ENCODE measurements around the gene UNC5B. TPM values are rescaled to one million over a fixed set of nuclear protein-coding genes. Genes with fewer than 3 reads are reported as not detected.
"Not testable (repeated sequence)": the region's sequence is repeated elsewhere in the genome, so short reads cannot be mapped to it uniquely, and the experiment has no call there.

Gene UNC5B
- total RNA-seq, 2 experiments from 2014 or later, result 0.08 to 0.15 TPM

- CTCF ChIA-PET, result interaction anchor here (0.9 kb wide), 1 partner anchor 364 kb away, joined by 3 read pairs; no protein-coding TSS in a partner anchor
- POLR2A ChIA-PET, result no interaction called here
Measured at GRCh38 chr10:71289421-71290130, 77.2 kb downstream of the UNC5B start.

DNA sequence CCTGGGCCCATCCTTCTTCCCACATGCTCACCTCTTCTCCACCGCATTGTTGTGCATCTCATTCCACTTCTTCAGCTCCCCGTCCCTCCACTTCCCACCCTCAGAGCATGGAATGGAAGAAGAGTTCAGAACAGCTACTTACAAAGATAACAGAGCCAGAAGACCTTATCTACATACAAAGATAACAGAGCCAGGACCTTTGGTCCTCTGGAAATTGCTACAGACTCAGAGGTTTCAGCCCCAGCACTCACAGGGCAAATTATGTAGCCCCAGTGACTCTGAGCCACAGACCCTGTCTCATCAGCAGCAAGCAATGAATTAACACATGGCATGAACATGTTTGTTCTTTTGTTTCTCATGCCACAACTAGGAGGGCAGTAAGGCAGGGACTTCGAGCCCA lies 78.0 kb downstream of the UNC5B start:
- ChIA-PET CTCF (interaction anchor here (0.9 kb wide), 1 partner anchor 365 kb away, joined by 3 read pairs; no protein-coding TSS in a partner anchor), POLR2A (no interaction called here)

DNA sequence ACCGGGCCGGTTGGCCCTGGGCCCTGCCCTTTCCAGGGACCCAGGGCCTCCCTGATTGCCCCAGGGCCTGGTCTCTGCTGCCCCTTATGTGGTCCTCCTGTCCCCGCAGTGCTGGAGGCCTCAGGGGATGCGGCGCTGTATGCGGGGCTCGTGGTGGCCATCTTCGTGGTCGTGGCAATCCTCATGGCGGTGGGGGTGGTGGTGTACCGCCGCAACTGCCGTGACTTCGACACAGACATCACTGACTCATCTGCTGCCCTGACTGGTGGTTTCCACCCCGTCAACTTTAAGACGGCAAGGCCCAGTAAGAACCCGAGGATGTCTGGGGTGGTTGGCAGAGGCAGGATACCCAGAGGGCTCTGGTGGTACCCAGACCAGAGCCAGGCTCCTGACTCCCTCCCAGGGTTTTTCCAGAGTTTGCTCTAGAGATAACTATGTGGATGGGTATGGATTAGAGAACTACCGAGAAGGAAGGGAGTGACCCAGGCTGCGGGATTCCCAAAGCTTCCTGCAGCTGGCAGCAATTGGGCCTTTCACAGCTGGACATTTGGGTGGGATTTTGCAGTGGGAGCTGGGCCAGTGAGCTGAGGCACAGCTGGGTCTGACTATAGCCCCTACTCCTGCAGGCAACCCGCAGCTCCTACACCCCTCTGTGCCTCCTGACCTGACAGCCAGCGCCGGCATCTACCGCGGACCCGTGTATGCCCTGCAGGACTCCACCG lies 78.6 kb downstream of the UNC5B start:
- POLR2A ChIA-PET, result no interaction called here
- CTCF ChIA-PET, result no interaction called here

DNA sequence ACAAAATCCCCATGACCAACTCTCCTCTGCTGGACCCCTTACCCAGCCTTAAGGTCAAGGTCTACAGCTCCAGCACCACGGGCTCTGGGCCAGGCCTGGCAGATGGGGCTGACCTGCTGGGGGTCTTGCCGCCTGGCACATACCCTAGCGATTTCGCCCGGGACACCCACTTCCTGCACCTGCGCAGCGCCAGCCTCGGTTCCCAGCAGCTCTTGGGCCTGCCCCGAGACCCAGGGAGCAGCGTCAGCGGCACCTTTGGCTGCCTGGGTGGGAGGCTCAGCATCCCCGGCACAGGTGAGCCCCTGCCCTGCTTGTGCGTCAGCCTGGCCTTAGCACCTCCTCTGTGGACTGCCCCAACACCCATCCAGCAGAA lies 79.1 kb downstream of the UNC5B start:
- ChIA-PET CTCF (no interaction called here), POLR2A (no interaction called here)

GRCh38 chr10:71292624-71293445 lies 80.5 kb downstream of the UNC5B start:
- ChIA-PET CTCF (interaction anchor here (0.8 to 1.4 kb wide), 2 partner anchors 8 to 22 kb away, joined by 3 read pairs; no protein-coding TSS in a partner anchor), POLR2A (no interaction called here)

GRCh38 chr10:71293446-71294084 lies 81.2 kb downstream of the UNC5B start:
- ChIA-PET POLR2A (no interaction called here), CTCF (interaction anchor here (0.8 to 1.4 kb wide), 2 partner anchors 9 to 23 kb away, joined by 3 read pairs; no protein-coding TSS in a partner anchor)

DNA sequence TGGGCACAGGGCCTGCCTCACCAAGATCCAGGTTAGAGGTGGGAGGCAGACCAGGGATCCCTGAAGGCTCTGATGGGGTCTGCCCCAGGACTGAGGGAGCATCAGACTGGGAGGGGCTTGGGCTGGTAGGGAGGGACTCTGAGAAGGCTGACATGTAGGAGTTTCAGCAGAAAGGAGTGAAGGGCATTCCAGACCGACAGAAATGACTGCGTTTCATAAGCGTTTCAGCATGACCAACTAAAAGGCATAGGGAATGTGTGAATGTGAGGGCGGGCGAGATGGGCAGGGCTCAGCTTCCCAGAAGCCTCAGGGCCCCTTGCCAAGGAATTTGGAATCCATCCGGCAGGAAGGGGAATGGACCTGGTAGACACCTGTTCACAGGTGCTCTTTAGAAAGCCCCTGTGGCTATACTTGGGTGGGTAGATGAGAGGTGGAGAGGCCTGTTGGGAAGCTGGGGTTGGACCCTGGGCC lies 81.8 kb downstream of the UNC5B start:
- ChIA-PET POLR2A (no interaction called here), CTCF (interaction anchor here (0.6 to 1.4 kb wide), 2 partner anchors 10 to 704 kb away, joined by 3 read pairs; no protein-coding TSS in a partner anchor)

DNA sequence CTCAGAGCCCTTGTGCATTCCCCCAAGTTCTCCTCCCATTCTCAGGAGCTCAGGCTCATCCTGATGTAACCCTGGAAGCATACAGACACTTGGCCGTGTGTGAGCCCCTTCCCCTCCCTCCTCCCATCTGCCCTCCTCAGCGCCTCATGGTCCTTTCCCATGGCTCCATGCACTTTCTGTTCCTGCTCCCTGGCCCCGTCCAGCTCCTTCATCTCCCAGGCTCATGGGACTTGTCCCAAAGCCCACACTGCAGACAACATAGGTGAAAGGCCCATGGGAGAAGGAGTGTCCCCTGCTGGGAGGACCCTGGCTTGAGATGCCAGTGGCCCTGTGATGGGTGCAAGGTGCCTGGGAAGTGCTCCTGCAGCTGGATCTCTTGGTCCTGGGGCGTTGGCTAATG lies 82.5 kb downstream of the UNC5B start:
- CTCF ChIA-PET, result interaction anchor here (0.6 kb wide), 1 partner anchor 703 kb away, joined by 3 read pairs; no protein-coding TSS in a partner anchor
- POLR2A ChIA-PET, result no interaction called here

- ChIA-PET CTCF (no interaction called here), POLR2A (no interaction called here)
Measured at GRCh38 chr10:71295641-71296040, 83.3 kb downstream of the UNC5B start.

- POLR2A ChIA-PET, result no interaction called here
- CTCF ChIA-PET, result interaction anchor here (0.7 kb wide), 1 partner anchor 372 kb away, joined by 3 read pairs; no protein-coding TSS in a partner anchor
Measured at GRCh38 chr10:71296086-71296485, 83.7 kb downstream of the UNC5B start.

GRCh38 chr10:71296811-71297210 lies 84.4 kb downstream of the UNC5B start:
- POLR2A ChIA-PET, result not testable (repeated sequence)
- CTCF ChIA-PET, result interaction anchor here (0.7 kb wide), 1 partner anchor 372 kb away, joined by 3 read pairs; no protein-coding TSS in a partner anchor

GRCh38 chr10:71297343-71297742 lies 85.0 kb downstream of the UNC5B start:
- CTCF ChIA-PET, result no interaction called here

DNA sequence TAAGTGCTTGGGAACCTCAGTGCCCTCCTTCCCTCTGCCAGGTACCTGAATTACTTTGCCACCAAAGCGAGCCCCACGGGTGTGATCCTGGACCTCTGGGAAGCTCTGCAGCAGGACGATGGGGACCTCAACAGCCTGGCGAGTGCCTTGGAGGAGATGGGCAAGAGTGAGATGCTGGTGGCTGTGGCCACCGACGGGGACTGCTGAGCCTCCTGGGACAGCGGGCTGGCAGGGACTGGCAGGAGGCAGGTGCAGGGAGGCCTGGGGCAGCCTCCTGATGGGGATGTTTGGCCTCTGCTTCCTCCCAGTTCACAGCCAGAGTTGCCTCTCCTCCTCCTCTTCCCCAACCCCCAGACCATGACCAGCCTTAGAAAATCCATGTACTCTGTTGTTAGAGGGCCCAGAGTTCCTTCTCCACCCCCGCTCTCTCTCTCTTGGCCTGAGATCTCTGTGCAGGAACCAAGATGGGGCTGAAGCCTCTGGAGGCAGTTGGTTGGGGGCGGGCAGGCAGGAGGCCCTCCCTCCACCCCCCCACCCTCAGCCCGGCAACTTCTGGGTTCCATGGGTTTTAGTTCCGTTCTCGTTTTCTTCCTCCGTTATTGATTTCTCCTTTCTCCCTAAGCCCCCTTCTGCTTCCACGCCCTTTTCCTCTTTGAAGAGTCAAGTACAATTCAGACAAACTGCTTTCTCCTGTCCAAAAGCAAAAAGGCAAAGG lies 86.9 kb downstream of the UNC5B start:
- ChIA-PET CTCF (interaction anchor here (0.8 kb wide), 1 partner anchor 597 kb away, joined by 3 read pairs; no protein-coding TSS in a partner anchor), POLR2A (no interaction called here)

More at GRCh38 chr10:71297343-71297742, 85.0 kb downstream of the UNC5B start:
- POLR2A ChIA-PET, result no interaction called here

DNA sequence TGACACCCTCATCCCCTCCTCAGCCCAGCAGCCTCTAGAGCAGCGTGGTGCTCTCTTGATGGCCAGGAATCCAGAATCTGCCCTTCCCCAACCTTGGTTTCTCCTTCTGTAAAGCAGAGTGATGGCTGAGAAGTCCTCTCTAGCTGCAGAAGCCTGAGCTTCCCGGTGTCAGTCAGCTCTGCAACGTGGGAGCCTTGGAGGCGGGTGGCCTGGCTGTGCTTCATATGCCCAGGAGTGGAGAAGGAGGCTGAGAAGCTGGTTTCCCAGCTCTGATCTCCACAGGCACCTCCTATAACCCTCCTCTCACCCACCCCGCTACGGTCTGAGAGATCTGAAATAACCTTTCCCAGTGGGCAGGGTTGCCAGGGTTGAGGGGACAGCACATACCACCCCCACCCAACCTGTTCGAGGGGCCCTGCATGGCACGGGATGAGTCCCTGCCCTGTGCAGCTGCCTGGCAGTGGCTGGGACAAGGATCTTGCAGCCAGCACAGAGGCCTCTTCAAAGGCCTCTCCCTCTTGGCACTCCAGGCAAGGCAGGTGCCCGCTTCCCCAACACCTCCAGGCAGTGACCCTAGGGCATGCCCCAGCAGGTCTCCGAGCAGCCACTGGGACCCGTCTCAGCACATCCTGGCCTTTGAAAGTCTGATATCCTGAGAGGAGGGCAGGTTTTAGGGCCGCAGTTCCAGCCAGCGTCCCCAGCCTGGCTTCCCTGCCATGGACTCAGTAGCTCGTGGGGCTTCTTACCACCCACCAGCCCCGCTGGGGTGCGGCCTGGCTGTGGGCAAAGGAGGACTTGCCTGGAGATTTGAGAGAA lies 88.4 kb downstream of the UNC5B start:
- ChIA-PET POLR2A (no interaction called here), CTCF (no interaction called here)

- CTCF ChIA-PET, result no interaction called here
- POLR2A ChIA-PET, result no interaction called here
Measured at GRCh38 chr10:71301371-71301916, 89.1 kb downstream of the UNC5B start.

DNA sequence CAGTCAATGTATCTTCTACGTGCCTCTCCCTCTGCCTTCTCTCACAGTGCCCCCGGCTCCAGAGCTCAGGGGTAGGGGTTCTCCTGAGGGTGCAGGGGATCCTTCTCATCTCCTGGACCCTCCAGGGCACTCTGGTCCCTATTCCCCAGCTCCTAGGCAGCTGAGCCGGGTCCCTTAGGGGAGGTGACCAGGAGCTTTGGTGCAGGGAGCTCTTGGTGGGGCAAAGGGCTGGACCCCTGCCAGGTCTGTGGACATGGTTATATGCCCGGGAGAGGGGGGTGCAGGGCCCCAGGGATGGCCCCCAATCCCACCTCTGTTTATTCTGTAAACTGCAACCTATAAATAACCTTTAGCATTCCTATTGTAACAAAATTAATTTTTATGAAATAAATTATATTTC lies 90.1 kb downstream of the UNC5B start:
- CTCF ChIA-PET, result no interaction called here
- POLR2A ChIA-PET, result no interaction called here

- ChIA-PET POLR2A (no interaction called here), CTCF (interaction anchor here (0.6 kb wide), 1 partner anchor 29 kb away, joined by 4 read pairs; no protein-coding TSS in a partner anchor)
Measured at GRCh38 chr10:71302874-71303568, 90.7 kb downstream of the UNC5B start.
